ENCODE measurements around the gene KIAA1191.

Gene KIAA1191

DNA sequence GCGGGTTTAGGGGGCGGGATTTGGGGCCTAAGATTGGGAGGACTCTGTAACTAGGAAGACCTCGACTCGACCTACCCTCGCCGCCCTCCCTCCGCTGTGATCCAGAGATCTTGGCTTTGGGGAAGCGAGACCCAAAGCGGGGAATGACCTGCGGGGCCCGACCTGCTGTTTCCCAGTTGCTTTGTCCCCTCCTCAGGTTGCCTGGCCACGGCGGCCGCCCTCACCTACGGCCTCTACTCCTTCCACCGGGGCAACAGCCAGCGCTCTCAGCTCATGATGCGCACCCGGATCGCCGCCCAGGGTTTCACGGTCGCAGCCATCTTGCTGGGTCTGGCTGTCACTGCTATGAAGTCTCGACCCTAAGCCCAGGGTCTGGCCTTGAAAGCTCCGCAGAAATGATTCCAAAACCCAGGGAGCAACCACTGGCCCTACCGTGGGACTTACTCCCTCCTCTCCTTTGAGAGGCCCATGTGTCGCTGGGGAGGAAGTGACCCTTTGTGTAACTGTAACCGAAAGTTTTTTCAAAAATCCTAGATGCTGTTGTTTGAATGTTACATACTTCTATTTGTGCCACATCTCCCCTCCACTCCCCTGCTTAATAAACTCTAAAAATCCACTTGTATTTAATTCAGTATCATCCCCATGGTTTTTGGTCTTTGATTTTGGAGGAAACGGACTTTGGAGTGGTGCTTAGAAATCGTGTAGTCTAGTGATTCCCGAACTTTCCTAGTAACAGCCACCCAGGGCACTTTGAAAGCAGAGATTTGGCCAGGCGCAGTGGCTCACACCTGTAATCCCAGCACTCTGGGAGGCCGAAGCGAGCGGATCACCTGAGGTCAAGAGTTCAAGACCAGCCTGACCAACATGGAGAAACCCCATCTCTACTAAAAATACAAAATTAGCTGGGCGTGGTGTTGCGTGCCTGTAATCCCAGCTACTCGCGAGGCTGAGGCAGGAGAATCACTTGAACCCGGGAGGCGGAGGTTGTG is 27.9 kb upstream of the KIAA1191 start:
- no peak for DNase-seq (ENCODE audit: low spot score)

DNA sequence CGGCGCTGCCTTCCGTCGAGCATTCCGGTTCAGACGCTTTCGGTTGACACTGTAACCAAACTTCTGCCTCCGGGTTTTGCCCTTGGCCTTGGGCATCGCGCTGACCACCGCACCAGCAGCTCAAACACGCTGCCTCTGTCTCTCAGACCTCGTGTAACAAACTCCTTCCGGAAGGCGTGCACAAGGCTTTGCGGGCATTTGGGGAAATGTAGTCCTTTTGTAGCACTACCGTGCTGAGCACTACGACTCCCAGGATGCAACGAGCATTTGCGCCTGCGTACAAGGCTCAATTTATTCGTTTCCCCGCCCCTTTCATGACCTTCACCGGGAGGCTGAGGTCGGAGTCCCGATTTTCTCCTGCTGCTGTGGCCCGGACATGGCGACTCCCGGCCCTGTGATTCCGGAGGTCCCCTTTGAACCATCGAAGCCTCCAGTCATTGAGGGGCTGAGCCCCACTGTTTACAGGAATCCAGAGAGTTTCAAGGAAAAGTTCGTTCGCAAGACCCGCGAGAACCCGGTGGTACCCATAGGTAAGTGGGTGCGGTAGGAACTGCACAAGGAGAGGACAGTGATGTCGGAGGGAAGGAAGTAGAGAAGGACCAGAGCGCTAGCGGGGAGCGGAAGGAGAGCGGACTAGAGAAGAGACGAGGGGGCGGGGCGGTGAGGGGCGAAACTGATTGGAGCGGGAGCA is 27.0 kb upstream of the KIAA1191 start, which contains the start of the genes HIGD2A and NOP16:
HIGD2A (plus strand) TSS at position 308 of the 691 bp plus-strand sequence; CDS start at position 377, 69 bp downstream.
NOP16 (minus strand) TSS at position 155 of the 691 bp plus-strand sequence; CDS start at position 96, 59 bp downstream.
- peak; percentile 99 for DNase-seq (ENCODE audit: low spot score)

DNA sequence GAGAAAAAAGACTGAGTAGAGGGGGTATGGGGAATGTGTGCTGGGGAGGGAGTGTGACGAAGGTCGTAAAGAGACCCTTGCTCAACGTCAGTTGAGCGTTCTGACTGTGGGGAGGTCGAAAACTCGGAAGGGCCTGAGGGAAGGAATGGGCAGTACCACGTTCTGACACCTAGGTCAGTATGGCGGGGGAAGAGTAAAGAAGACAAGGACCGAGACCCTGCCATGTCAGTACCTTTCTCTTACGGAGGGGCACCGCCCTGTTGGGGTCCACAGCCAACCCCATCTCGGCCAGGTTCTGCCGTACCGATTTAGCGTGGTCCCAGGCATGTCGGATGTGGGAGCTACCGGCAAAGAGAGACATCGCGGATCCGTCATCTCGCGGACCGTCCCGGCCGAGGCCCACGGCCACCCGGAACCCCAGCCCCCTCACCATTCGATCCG is 26.5 kb upstream of the KIAA1191 start:
- no peak for DNase-seq (ENCODE audit: low spot score)

DNA sequence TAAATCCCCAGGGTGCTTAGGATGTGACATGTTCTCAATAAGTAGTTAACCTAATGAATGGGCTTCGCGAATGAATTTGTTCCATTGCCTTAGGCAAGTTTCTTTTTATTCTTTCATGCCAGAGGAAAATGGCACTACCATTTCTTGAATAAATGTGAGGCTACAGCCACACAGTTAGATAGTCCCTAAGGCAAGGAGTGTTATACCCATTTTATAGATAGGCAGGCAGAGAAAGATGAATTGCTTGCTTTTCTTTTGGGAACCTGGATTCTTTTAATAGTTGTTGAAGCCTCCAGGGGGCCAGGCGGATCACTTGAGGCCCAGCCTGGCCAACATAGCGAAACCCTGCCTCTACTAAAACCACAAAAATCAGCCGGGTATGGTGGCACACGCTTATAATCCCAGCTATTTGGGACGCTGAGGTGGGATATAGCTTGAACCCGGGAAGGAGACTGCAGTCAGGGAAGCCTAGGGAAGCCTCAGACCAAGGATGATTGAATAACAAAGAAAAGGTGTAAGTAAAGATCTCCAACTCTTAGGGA is 25.9 kb upstream of the KIAA1191 start:
- no peak for DNase-seq (ENCODE audit: low spot score)

DNA sequence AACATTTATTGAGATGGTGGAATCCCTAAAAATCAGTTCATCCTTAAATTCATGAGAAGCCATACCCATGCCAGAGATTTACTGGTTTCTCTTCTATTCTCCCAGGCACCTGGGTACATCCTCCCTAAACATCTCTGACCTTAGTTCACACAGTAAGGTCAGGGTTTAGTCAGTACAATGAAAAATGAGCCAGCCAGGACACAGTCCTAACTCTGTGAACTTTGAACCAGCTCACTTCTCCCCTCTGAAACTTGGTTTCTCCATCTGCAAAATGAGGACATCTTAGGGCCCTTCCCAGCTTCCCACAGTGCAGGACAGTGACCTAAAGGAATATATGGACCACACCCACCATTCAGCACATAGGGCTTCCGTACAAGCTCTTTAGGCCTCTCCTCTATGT is 24.9 kb upstream of the KIAA1191 start:
- DNase-seq (ENCODE audit: low spot score) = no peak

DNA sequence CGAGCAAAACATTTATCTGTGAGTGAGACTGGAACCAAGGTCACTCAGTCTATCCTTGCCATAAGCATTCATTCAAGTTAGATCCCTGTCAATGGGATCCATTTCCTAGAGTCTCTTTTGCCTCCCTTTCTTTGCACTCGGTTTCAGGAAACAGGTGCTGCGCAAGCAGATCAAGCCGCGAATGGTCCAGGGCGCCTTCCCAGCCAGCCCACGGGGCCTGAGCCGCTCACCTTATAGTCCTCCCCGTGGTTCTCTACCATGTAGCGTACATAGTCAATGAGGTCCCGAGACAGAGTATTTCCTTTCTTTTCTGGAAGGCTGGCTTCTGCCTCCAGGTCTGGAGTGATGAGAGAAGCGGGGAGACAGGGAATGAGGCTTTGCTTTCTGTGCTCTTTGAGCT is 23.4 kb upstream of the KIAA1191 start:
- DNase-seq (ENCODE audit: low spot score) = no peak

DNA sequence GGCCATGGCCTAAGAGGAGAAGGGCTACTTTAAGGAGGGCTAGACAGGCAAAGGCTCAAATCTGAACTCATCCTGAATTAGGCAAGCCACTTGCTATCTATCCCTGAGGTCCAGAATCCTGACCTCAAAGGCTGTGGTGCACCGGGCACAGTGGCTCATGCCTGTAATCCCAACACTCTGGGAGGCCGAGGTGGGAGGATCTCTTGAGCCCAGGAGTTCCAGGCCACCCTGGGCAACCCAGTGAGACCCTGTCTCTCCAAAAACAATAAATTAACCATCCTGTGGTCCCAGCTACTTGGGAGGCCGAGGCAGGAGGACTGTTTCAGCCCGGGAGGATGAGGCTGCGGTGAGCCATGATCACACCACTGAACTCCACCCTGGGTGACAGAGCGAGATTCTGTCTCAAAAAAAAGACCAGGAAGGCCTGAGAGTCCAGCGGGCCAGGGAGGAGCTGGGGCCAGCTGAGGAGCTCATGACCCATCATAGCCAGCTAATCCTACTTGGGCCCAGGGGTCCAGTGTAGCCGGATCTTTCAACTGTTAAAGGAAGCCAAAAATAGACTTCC is 22.9 kb upstream of the KIAA1191 start:
- no peak for DNase-seq (ENCODE audit: low spot score)

DNA sequence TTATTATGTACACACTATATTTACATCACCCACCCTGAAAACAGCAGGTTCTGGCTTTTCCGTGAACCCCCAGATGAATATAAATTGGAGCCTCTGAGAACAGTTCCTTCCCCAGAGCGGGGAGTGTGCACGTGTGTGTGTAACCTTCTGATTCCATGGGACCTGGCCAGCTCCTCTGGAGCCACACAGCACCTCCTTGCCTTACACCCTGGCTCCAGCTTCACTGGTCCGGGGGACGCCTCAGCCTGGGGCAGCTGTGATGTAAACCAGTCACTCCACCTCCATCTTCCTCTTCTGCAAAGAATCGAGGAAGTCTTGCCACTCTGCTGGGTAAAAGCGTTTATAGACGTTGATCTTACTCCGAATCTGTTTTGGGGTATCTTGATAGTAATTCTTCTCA is 22.4 kb upstream of the KIAA1191 start:
- no peak for DNase-seq (ENCODE audit: low spot score)

DNA sequence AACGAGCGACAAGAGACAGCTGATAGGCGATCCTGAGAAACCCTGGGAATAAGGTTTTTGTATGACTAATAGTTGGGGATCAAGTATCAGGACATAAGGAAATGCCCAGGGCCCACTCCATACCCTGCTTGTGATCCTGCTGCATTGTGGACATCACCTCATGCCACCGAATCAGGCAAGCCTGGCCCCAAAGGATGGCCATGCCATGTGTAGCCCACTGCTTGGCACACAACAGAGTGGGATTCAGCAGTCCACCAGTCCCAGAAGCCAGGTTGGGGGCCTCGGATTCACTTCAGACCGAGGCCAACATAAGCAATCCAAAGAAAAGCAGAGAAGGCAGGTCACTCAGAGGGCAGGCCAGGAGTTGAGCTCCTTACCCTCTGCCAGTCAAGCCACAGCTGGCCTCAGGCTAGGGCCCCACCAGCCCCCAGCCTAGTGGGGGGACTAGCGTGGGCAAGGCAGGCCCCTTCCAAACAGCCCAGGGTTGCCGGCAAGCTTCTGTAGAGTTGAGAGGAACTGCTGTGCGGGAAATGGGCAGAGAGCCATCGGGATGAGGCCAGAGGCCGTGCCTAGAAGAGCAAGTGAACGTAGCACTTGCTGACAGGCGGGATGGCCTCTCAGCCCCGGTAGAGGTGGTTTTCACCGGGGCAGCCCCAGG is 21.8 kb upstream of the KIAA1191 start:
- no peak for DNase-seq (ENCODE audit: low spot score)

DNA sequence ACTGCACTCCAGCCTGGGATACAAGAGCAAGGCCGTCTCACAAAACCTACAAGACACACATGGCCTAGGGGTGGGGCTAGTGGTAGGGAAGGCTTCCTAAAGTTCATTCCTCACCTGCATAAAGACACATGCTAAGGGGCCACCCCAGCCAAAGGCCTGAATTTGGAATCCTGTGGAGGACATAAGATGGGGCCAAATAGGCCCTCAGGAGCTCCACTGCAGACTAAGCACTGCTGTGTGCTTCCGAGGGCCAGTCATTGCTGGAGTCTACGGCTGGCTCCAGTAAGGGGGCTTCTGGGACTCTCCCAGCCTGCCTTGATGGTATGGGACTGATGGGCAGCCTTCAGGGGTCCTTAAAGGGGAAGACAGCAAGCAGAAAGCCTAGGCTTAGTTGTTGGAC is 21.2 kb upstream of the KIAA1191 start:
- no peak for DNase-seq (ENCODE audit: low spot score)

DNA sequence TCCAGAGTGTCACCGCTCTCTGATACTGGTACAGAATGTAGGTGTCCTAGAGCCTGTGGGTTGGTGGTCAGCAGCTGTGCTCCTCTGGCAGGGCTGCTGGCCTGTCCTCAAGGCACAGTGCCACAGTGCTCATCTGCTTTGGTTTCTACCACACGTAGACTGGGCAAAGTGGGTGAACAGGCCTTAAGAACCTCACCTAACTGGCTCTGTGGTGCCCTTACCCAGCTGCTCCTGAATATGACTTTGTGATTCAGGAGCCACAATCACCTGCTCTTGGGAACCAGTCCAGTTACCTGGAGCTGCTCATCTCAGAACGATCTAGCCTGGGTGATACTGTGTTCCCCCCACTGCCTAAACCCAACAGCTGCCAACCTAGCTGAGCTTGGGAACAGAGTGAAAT is 20.4 kb upstream of the KIAA1191 start:
- DNase-seq (ENCODE audit: low spot score) = no peak

DNA sequence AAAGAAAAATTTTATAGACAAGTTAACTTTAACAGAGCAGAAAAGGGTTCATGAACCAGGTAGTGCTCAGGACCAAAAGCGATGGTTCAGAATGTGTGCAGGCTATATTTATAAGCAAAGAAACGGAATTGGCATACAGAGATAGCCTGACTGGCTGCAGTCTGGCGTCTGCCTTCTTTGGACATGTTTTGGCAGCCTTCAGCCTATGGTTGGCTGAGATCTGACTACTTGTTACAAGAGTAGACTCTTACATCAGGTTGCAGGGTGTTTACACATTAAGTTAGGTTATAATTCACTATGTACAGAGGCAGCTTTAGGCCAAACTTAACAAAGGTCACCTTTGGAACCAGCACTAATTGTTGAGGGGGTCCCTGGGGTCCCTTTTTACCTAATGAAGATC is 19.9 kb upstream of the KIAA1191 start:
- DNase-seq (ENCODE audit: low spot score) = no peak

DNA sequence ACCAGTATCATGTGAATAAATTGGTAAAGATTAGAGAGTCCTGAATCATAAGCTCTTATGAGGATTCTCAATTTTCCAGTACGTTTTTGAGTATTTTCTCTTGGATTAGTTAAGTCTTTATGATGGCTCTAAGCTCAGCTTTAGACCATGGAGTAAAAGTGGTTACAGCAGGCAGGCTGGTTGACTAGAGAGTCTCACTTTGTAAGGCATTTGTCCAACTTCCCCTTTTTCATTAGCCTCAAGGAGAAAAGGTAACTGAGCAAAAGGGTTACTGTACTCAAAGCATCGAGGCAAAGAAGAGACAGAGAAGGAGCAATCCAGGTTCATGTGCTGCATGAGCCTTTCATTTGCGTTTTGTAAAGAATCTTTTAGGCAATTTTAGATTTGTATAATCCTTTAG is 18.3 kb upstream of the KIAA1191 start:
- no peak for DNase-seq (ENCODE audit: low spot score)

DNA sequence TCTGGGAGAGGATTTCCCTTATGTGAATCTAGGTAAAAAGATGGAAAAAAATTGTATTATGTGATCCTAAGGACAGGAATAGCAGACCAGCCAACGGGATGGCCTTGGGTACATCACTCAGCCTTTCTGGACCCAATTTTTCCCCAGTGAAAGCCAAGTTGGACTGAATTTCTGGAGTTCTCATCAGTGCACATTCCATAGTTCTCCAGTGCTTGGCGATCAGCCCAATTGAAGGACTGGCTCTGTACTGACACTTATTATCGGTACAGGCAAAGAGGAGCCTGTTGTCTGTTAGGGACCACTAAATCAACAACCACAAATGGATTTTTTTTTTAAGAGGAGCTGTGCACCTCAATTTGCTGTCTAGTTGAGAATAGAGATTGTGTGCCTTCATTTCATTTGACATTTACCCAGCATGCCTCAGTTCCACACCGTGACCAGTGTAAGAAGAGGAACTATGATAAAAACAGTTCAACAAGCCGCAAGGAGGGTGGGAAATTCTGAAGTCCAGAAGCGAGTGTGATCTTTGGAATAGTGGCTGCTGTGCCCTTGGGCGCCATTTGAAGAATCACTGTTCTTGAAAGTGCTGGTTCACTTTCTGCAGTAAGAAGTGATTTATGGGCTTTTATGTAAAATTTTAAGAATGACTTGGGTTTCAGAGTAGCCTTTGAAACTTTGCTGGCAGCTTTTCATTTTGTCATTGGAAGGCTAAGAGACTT is 11.7 kb upstream of the KIAA1191 start:
- no peak for DNase-seq (ENCODE audit: low spot score)

DNA sequence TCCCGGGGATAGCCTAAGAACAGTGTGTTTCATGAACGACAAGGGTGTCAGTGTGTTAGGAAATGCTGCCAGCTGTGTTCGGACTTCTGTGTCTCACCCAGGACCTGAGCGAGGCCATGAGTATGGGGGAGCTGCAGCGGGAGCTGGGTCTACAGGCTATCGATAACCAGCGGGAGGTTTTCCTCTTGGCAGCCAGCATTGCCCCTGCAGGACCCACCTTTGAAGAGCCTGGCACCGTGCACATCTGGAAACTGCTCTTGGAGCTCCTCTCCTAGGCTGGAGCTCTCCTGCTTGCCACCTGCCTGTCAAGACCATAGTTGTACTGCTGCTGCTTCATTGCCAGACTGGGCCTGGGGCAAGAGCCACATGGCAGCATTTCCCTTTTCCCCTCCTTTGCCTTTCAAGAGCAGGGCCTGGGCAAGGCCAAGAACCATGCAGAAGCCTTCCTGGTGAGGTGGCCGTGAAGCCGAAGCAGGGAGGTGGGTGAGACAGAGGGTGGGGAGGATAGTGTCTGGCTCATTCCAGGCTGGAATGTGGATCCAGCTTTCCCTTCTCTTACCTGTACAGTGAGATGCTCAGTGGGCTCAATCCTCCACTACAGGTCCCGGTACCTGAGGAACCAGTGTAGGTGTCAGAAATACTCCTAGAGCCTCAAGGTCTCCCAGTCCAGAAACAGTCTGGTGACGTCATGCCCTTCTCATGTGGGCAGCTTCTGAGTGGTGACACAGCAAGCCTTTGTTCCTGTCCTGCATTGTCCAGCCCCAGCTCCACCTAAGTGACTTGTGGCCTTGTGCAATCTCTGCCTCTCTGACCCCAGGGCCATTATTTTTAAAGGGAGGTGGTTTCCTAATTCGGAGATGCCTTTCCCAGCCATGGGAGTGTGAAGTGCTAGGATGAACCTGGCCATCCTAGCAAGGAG is 10.3 kb upstream of the KIAA1191 start:
- DNase-seq (ENCODE audit: low spot score) = peak; percentile 37

DNA sequence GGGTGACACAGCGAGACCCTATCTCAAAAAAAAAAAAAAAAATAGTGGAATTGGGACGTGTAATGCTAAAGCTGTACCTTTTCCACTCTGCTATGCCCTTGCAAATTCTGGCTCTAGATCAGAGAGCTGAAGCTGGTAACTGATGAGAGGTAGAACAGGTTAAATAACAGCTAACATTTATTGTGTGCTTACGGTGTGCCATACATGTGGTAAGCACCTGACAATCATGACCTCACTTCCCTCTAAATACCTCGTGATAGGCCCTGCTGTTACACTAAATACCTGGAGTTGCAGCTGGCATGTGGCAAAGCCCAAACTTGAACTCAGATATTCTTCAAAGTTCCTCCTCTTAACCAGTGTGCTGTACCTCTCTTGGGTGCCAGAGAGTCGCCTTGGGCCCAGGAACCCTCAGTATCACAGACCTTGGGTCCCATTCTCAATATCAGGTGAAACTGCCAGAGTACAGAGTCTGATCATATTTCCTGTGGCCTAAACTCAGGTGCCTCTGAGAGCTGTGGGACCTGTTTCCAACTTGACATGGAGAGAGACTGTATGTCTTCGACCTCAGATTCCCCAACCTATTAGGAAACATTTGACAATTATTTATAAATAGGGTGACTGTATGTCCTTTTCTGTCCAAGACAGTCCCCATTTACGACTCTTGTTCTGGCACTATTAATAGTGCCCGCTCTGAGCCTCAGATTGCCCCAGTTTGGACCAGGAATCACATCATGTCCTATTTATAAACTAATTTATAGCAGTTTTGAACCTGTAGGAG is 8.6 kb upstream of the KIAA1191 start:
- DNase-seq (ENCODE audit: low spot score) = no peak

DNA sequence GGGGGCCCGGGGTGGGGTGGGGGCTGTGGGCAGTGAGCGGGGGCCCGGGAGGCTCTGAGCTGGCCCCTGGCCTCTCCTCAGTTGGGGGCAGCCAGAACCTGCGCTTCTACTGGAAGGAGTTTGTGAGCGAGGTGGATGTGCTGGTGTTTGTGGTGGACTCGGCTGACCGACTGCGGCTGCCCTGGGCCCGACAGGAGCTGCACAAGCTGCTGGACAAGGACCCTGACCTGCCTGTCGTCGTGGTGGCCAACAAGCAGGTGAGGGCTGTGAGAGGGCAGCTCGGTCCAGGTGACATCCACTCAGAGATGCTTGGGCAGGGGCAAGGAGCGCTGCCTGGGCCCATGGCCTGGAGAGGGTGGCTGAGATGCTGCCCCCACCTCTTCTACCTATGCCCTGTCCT is 7.2 kb upstream of the KIAA1191 start:
- DNase-seq (ENCODE audit: low spot score) = no peak

DNA sequence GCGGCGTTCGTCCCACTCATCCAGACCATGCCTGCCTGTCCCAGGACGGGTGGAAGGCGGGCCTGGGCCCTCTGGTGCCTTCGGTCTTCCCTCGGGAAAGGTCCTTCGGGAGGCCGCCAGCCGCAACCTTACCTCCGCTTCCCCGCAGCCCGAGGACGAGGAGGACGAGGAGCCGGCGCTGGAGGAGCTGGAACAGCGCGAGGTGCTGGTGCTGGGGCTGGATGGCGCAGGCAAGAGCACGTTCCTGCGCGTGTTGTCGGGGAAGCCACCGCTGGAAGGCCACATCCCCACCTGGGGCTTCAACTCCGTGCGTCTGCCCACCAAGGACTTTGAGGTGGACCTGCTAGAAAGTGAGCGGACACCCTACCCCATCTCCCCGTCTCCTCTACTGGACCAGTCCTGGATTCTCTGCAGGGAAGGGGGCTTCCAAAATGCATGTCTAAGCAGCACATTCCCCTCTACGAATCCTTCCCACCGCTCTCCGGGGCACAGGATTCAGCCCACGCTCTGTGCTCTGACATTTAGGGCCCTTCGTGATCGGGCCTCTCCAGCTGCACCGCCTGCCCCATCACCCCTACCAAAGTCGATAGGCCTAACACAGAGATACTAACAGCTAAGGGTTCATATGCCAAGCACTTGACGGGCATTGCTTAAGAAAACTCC is 4.8 kb upstream of the KIAA1191 start:
- DNase-seq (ENCODE audit: low spot score) = no peak
